Measurements from ENCODE around the gene TM4SF5. TPM values are rescaled to one million over a fixed set of nuclear protein-coding genes. Genes with fewer than 3 reads are reported as not detected.

The TM4SF5 gene
- polyA plus RNA-seq, 1 experiment = not detected

GRCh38 chr17:4785311-4786105 is 13.8 kb downstream of the TM4SF5 start:
- POLR2A ChIA-PET = interaction anchor here (0.5 to 0.7 kb wide), 2 partner anchors 75 to 243 kb away, joined by 3 to 9 read pairs; partner anchors contain the start of gene ARRB2
- peak overlapping the region; percentile 22 for H3K4me3 ChIP-seq (ENCODE audit: low read depth, low read length)
- no peak for DNase-seq (ENCODE audit: low read depth, low spot score)
- peaks cover 6% of the 10 kb centered on the region; the same call in 1 of the 2 replicates for H3K9me3 ChIP-seq (ENCODE audit: control insufficient read depth, insufficient read depth, low read length)
- CTCF ChIA-PET = interaction anchor here (0.7 to 5.7 kb wide), 2 partner anchors 104 kb away, joined by 3 to 46 read pairs; no protein-coding TSS in a partner anchor
- H3K27me3 ChIP-seq (ENCODE audit: control insufficient read depth, insufficient read depth, low read length) = peaks cover 46% of the 10 kb centered on the region
- H3K27ac ChIP-seq (ENCODE audit: low read depth, low read length) = no peak overlapping the region
- TF ChIP-seq CTCF (IDR thresholded peaks at IDR 0.05; ENCODE audit: low read depth, low read length) = no peak

- H3K9me3 ChIP-seq (ENCODE audit: control insufficient read depth, insufficient read depth, low read length) = peaks cover 6% of the 10 kb centered on the region; the same call in 1 of the 2 replicates
- H3K4me3 ChIP-seq (ENCODE audit: low read depth, low read length) = peak within 1 kb of the TSS; percentile 22
- CTCF ChIA-PET = interaction anchor here (0.6 to 5.7 kb wide), 4 partner anchors 52 to 116 kb away, joined by 3 to 46 read pairs (median 6); partner anchors contain the start of gene CHRNE
- TF ChIP-seq CTCF (IDR thresholded peaks at IDR 0.05; ENCODE audit: low read depth, low read length) = no peak
- H3K27me3 ChIP-seq (ENCODE audit: control insufficient read depth, insufficient read depth, low read length) = peaks cover 40% of the 10 kb centered on the region
- DNase-seq (ENCODE audit: low read depth, low spot score) = no peak
- POLR2A ChIA-PET = interaction anchor here (0.5 to 0.7 kb wide), 2 partner anchors 76 to 243 kb away, joined by 3 to 9 read pairs; partner anchors contain the start of gene ARRB2
- H3K27ac ChIP-seq (ENCODE audit: low read depth, low read length) = no peak within 1 kb of the TSS
Measured at GRCh38 chr17:4786106-4786511, 14.4 kb downstream of the TM4SF5 start, which contains the start of gene VMO1. TSS of gene VMO1 (minus strand) at chr17:4786364. CDS start at chr17:4786352, 12 bp downstream.

GRCh38 chr17:4786516-4786915 is 14.8 kb downstream of the TM4SF5 start:
- no peak for TF ChIP-seq CTCF (IDR thresholded peaks at IDR 0.05; ENCODE audit: low read depth, low read length)
- no peak overlapping the region for H3K27ac ChIP-seq (ENCODE audit: low read depth, low read length)
- POLR2A ChIA-PET = interaction anchor here (0.7 to 1.2 kb wide), 2 partner anchors 9 to 76 kb away, joined by 3 to 4 read pairs; partner anchors contain the start of genes ARRB2 and PSMB6
- H3K4me3 ChIP-seq (ENCODE audit: low read depth, low read length) = no peak overlapping the region
- H3K27me3 ChIP-seq (ENCODE audit: control insufficient read depth, insufficient read depth, low read length) = peaks cover 40% of the 10 kb centered on the region
- no peak for DNase-seq (ENCODE audit: low read depth, low spot score)
- CTCF ChIA-PET = interaction anchor here (0.6 to 5.7 kb wide), 4 partner anchors 51 to 116 kb away, joined by 3 to 46 read pairs (median 6); partner anchors contain the start of gene CHRNE
- H3K9me3 ChIP-seq (ENCODE audit: control insufficient read depth, insufficient read depth, low read length) = peaks cover 6% of the 10 kb centered on the region; the same call in 1 of the 2 replicates

GRCh38 chr17:4788159-4788806 is 16.6 kb downstream of the TM4SF5 start:
- H3K27ac ChIP-seq (ENCODE audit: low read depth, low read length) = no peak overlapping the region
- DNase-seq (ENCODE audit: low read depth, low spot score) = no peak
- ChIA-PET CTCF (interaction anchor here (0.8 to 5.7 kb wide), 6 partner anchors 9 to 221 kb away, joined by 3 to 46 read pairs (median 4); partner anchors contain the start of gene ARRB2), POLR2A (interaction anchor here (0.7 kb wide), 1 partner anchor 48 kb away, joined by 3 read pairs; no protein-coding TSS in a partner anchor)
- H3K27me3 ChIP-seq (ENCODE audit: control insufficient read depth, insufficient read depth, low read length) = peaks cover 30% of the 10 kb centered on the region
- H3K9me3 ChIP-seq (ENCODE audit: control insufficient read depth, insufficient read depth, low read length) = no peaks in the 10 kb centered on the region; the same call in 1 of the 2 replicates
- no peak for TF ChIP-seq CTCF (IDR thresholded peaks at IDR 0.05; ENCODE audit: low read depth, low read length)
- no peak overlapping the region for H3K4me3 ChIP-seq (ENCODE audit: low read depth, low read length)

Measured in AG04450 (cell line).